Measurements from ENCODE around the gene ACTG1. TPM values are rescaled to one million over a fixed set of nuclear protein-coding genes. Genes with fewer than 3 reads are reported as not detected.

The ACTG1 gene
- total RNA-seq, 1 donor from 2014 or later, result 4,391 TPM

- no peak overlapping the region for H3K27ac Mint-ChIP-seq
- peak overlapping the region; percentile 51 for H3K4me3 Mint-ChIP-seq
- H3K9me3 Mint-ChIP-seq, result no peaks in the 10 kb centered on the region
- no peaks in the 10 kb centered on the region for H3K36me3 Mint-ChIP-seq
- peaks cover 15% of the 10 kb centered on the region for H3K4me1 Mint-ChIP-seq
- no peak for TF ChIP-seq CTCF (IDR thresholded peaks at IDR 0.05; ENCODE audit: unreplicated experiment)
- DNase-seq (ENCODE audit: low spot score in 2 of 2, unreplicated experiment in 2 of 2), result peak; percentile 74 to 83
- H3K27me3 Mint-ChIP-seq (ENCODE audit: low read depth), result peaks cover 19% of the 10 kb centered on the region
Measured at GRCh38 chr17:81487487-81488275, 24.9 kb downstream of the ACTG1 start.

- Mint-ChIP-seq H3K27ac (no peak overlapping the region), H3K27me3 (ENCODE audit: low read depth) (peaks cover 15% of the 10 kb centered on the region), H3K36me3 (no peaks in the 10 kb centered on the region), H3K4me1 (peaks cover 20% of the 10 kb centered on the region), H3K9me3 (no peaks in the 10 kb centered on the region), H3K4me3 (peak overlapping the region; percentile 51)
- DNase-seq (ENCODE audit: low spot score in 2 of 2, unreplicated experiment in 2 of 2), result no peak
- no peak for TF ChIP-seq CTCF (IDR thresholded peaks at IDR 0.05; ENCODE audit: unreplicated experiment)
Measured at GRCh38 chr17:81487089-81487486, 25.5 kb downstream of the ACTG1 start.

DNA sequence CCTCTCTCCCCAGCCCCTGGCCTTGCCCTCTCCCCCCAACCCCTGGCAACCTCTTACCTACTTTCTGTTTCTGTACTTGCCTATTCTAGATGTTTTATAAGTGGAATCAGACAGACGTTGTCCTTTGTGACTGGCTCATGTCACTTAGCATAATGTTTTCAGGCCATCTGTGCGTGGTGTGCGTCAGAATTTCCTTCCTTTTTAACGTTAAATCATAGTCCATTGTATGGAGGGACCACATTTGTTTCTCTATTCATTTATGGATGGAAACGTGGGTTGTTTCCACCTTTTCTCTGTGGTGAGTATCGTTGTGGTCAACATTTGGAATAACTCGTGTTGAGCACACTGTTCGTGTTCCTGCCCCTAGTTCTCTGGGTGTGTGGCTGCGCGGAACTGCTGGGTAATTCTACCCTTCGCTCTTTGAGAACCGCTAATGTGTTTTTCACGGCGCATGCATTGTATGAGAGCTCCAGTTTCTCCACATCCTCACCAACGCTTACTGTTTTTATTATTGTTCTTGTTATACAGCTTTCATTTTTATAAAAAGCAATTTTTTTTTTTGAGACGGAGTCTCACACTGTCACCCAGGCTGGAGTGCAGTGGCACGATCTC is 26.3 kb downstream of the ACTG1 start:
- no peaks in the 10 kb centered on the region for H3K9me3 Mint-ChIP-seq
- peaks cover 15% of the 10 kb centered on the region for H3K27me3 Mint-ChIP-seq (ENCODE audit: low read depth)
- no peak overlapping the region for H3K27ac Mint-ChIP-seq
- no peak for DNase-seq (ENCODE audit: low spot score in 2 of 2, unreplicated experiment in 2 of 2)
- H3K4me1 Mint-ChIP-seq, result peaks cover 23% of the 10 kb centered on the region
- TF ChIP-seq CTCF (IDR thresholded peaks at IDR 0.05; ENCODE audit: unreplicated experiment), result no peak
- H3K4me3 Mint-ChIP-seq, result peak overlapping the region; percentile 15
- H3K36me3 Mint-ChIP-seq, result no peaks in the 10 kb centered on the region

DNA sequence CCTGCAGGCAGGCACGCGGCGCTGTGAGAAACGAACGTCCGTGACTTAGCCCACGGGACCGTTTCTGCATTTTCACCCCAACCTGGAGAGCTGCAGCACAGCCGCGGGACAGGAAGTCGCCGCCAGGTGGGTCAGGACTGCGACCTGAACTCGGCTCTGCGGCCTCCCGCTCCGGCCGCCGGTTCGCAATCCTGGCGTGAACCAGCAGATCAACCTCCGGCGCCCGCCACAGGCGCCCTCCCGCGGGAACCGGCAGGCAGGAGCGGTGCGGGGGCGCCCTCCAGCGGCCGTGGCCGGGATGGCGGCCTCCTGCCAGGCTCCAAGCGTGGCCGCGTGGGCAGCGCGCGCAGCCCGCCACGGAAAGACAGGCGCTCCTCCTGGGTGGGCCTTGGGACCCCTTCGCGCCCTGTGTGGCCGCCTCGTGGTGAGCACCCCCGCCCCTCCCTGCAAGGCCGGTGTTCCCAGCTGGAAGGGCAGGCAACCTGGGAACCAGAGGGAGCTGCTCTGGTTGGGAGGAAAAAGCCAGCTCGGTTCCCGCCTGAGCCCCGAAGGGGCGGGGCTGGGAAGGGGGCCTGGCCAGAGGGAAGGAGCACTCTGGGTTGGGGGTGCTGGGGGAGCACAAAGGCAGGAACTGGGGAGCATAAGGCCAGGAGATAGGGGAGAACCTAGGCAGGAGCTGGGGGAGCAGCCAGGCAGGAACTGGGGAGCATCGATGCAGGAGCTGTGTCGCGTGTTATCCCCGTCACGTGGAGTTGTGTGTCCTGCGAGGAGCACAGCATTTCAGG is 28.2 kb downstream of the ACTG1 start:
- H3K4me3 Mint-ChIP-seq, result peak overlapping the region; percentile 56
- peaks cover 20% of the 10 kb centered on the region for H3K27me3 Mint-ChIP-seq (ENCODE audit: low read depth)
- H3K27ac Mint-ChIP-seq, result no peak overlapping the region
- H3K4me1 Mint-ChIP-seq, result peaks cover 20% of the 10 kb centered on the region
- no peaks in the 10 kb centered on the region for H3K36me3 Mint-ChIP-seq
- DNase-seq (ENCODE audit: low spot score in 2 of 2, unreplicated experiment in 2 of 2), result peak; percentile 80 to 95
- no peaks in the 10 kb centered on the region for H3K9me3 Mint-ChIP-seq
- TF ChIP-seq CTCF (IDR thresholded peaks at IDR 0.05; ENCODE audit: unreplicated experiment), result peak; percentile 99

- DNase-seq (ENCODE audit: low spot score in 2 of 2, unreplicated experiment in 2 of 2), result peak in 1 of 2 experiments; percentile 59
- H3K36me3 Mint-ChIP-seq, result no peaks in the 10 kb centered on the region
- H3K9me3 Mint-ChIP-seq, result no peaks in the 10 kb centered on the region
- H3K4me1 Mint-ChIP-seq, result peaks cover 19% of the 10 kb centered on the region
- no peak for TF ChIP-seq CTCF (IDR thresholded peaks at IDR 0.05; ENCODE audit: unreplicated experiment)
- no peak overlapping the region for H3K27ac Mint-ChIP-seq
- H3K27me3 Mint-ChIP-seq (ENCODE audit: low read depth), result peaks cover 20% of the 10 kb centered on the region
- peak overlapping the region; percentile 56 for H3K4me3 Mint-ChIP-seq
Measured at GRCh38 chr17:81483862-81484194, 28.8 kb downstream of the ACTG1 start.

Measured in mesothelial cell of epicardium (in vitro differentiated cells).